ENCODE data around the gene PRCP. TPM values are rescaled to one million over a fixed set of nuclear protein-coding genes. Genes with fewer than 3 reads are reported as not detected.

PRCP gene
- total RNA-seq, 1 experiment from 2014 or later, result 51.5 TPM

DNA sequence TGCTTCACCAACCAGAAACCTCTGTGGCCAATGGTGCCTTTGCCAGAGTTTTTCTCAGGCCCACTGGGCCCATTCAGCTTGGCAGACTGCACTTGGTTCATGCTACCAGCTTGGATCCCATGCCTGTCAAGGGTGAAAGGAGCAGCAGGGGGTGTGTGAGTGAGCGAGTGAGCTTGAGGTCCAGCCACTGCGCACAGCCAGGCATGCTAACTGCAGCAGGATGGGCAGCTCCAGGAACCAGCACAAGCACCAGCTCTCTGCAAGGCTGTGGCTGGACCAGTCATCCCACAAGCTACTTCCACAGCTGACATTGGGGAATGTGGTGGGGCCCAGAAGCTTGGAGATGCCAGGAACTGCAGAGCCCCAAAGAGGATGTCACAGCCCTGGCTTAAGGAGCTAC, 42.1 kb upstream of the PRCP start:
- no peak; the same call in 1 of the 2 replicates for ATAC-seq
- H3K4me1 ChIP-seq (ENCODE audit: insufficient read depth, low read length), result no peaks in the 10 kb centered on the region
- ChIA-PET POLR2A (ENCODE audit: unreplicated experiment) (no interaction called here), CTCF (no interaction called here)
- no peak overlapping the region for H3K27ac ChIP-seq (ENCODE audit: low read length)
- no peak overlapping the region for H3K4me2 ChIP-seq (ENCODE audit: low read length)
- H3F3A ChIP-seq (ENCODE audit: low read length, unreplicated experiment), result no peaks in the 10 kb centered on the region
- no peaks in the 10 kb centered on the region for H3K79me2 ChIP-seq (ENCODE audit: low read length)
- no peaks in the 10 kb centered on the region for H3K27me3 ChIP-seq (ENCODE audit: low read length)
- no peak overlapping the region for H2AFZ ChIP-seq (ENCODE audit: low read length)
- H3K36me3 ChIP-seq (ENCODE audit: low read depth, low read length), result no peaks in the 10 kb centered on the region
- BruUV-seq (replicated peaks), result no TSS peak
- H3K4me3 ChIP-seq (ENCODE audit: low read length), result no peak overlapping the region
- H3K9me3 ChIP-seq (ENCODE audit: low read length), result no peaks in the 10 kb centered on the region
- H3K9me2 ChIP-seq (replicated peaks; ENCODE audit: low read length), result no peaks in the 10 kb centered on the region
- no peak for DNase-seq
- no peak overlapping the region for H3K9ac ChIP-seq (ENCODE audit: low read length)
- no peaks in the 10 kb centered on the region for H4K20me1 ChIP-seq (ENCODE audit: low read length)
- TF ChIP-seq EZH2phosphoT487 (IDR thresholded peaks at IDR 0.05; ENCODE audit: borderline replicate concordance, low read length) (no peak), EZH2 (IDR thresholded peaks at IDR 0.05; ENCODE audit: low read length, unreplicated experiment) (no peak)
- TF ChIP-seq, protein P1, sequence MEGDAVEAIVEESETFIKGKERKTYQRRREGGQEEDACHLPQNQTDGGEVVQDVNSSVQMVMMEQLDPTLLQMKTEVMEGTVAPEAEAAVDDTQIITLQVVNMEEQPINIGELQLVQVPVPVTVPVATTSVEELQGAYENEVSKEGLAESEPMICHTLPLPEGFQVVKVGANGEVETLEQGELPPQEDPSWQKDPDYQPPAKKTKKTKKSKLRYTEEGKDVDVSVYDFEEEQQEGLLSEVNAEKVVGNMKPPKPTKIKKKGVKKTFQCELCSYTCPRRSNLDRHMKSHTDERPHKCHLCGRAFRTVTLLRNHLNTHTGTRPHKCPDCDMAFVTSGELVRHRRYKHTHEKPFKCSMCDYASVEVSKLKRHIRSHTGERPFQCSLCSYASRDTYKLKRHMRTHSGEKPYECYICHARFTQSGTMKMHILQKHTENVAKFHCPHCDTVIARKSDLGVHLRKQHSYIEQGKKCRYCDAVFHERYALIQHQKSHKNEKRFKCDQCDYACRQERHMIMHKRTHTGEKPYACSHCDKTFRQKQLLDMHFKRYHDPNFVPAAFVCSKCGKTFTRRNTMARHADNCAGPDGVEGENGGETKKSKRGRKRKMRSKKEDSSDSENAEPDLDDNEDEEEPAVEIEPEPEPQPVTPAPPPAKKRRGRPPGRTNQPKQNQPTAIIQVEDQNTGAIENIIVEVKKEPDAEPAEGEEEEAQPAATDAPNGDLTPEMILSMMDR (conservative IDR thresholded peaks at IDR 0.05; ENCODE audit: low read depth, low read length), result no peak
- intact Hi-C loops (cut with micrococcal nuclease), result no loop called here

DNA sequence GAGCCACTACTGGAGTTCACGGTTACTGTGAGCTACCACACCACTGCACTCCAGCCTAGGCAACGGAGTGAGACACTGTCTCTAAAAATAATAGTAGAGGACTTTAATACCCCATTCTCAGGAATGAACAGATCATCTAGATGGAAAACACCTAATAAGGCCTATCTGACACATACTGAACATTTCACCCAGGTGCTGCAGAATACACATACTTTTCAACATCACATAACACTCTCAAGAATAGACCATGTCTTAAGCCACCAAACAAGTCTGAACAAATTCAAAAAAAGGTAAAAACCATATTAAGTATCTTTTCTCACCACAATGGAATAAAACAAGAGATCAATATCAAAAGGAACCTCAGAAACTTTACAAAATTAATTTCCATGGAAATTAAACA, 39.2 kb upstream of the PRCP start:
- Histone ChIP-seq H3K79me2 (ENCODE audit: low read length) (no peaks in the 10 kb centered on the region), H4K20me1 (ENCODE audit: low read length) (no peaks in the 10 kb centered on the region), H3K4me3 (ENCODE audit: low read length) (no peak overlapping the region), H3K9me3 (ENCODE audit: low read length) (no peaks in the 10 kb centered on the region), H3K9me2 (replicated peaks; ENCODE audit: low read length) (no peaks in the 10 kb centered on the region), H3F3A (ENCODE audit: low read length, unreplicated experiment) (no peaks in the 10 kb centered on the region), H3K27me3 (ENCODE audit: low read length) (no peaks in the 10 kb centered on the region), H3K36me3 (ENCODE audit: low read depth, low read length) (peaks cover 9% of the 10 kb centered on the region; the same call in 1 of the 2 replicates), H3K9ac (ENCODE audit: low read length) (no peak overlapping the region), H3K4me2 (ENCODE audit: low read length) (no peak overlapping the region), H3K27ac (ENCODE audit: low read length) (no peak overlapping the region), H3K4me1 (ENCODE audit: insufficient read depth, low read length) (peaks cover 11% of the 10 kb centered on the region), H2AFZ (ENCODE audit: low read length) (no peak overlapping the region)
- no peak for DNase-seq
- ChIA-PET CTCF (no interaction called here), POLR2A (ENCODE audit: unreplicated experiment) (no interaction called here)
- ATAC-seq, result no peak
- BruUV-seq (replicated peaks), result no TSS peak
- intact Hi-C loops (cut with micrococcal nuclease), result no loop called here
- no peak for TF ChIP-seq EZH2 (IDR thresholded peaks at IDR 0.05; ENCODE audit: low read length, unreplicated experiment)
- TF ChIP-seq, protein P1 (conservative IDR thresholded peaks at IDR 0.05; ENCODE audit: low read depth, low read length), result no peak
- no peak for TF ChIP-seq EZH2phosphoT487 (IDR thresholded peaks at IDR 0.05; ENCODE audit: borderline replicate concordance, low read length)

DNA sequence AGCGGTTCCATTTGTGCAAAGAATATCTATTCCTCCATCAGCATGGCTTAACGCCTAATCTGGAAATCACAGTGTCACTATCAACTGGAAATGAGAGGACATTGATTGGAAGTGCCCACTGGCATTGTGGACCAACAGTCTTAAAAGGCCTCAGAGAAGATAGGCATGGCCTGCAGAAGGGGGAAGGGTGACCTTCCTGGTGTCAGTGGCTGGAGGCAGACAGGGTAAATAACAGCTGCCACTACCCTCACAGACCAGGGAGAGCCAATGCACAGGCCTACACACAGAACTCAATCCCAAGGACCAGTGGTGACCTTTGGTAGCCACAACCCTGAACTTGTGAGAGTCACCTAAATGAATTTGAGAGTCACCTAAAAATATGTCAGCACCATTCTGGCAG, 37.3 kb upstream of the PRCP start:
- Histone ChIP-seq H3K9ac (ENCODE audit: low read length) (no peak overlapping the region), H3K27ac (ENCODE audit: low read length) (no peak overlapping the region), H3K4me1 (ENCODE audit: insufficient read depth, low read length) (peaks cover 11% of the 10 kb centered on the region), H3K27me3 (ENCODE audit: low read length) (no peaks in the 10 kb centered on the region), H3K4me2 (ENCODE audit: low read length) (no peak overlapping the region), H3F3A (ENCODE audit: low read length, unreplicated experiment) (no peaks in the 10 kb centered on the region), H3K79me2 (ENCODE audit: low read length) (no peaks in the 10 kb centered on the region), H3K9me2 (replicated peaks; ENCODE audit: low read length) (no peaks in the 10 kb centered on the region), H2AFZ (ENCODE audit: low read length) (no peak overlapping the region), H3K36me3 (ENCODE audit: low read depth, low read length) (peaks cover 26% of the 10 kb centered on the region), H3K9me3 (ENCODE audit: low read length) (no peaks in the 10 kb centered on the region), H4K20me1 (ENCODE audit: low read length) (no peaks in the 10 kb centered on the region), H3K4me3 (ENCODE audit: low read length) (no peak overlapping the region)
- ChIA-PET POLR2A (ENCODE audit: unreplicated experiment) (no interaction called here), CTCF (no interaction called here)
- TF ChIP-seq EZH2 (IDR thresholded peaks at IDR 0.05; ENCODE audit: low read length, unreplicated experiment), result no peak
- no peak for TF ChIP-seq EZH2phosphoT487 (IDR thresholded peaks at IDR 0.05; ENCODE audit: borderline replicate concordance, low read length)
- TF ChIP-seq, protein P1 (conservative IDR thresholded peaks at IDR 0.05; ENCODE audit: low read depth, low read length), result no peak
- DNase-seq (no peak), ATAC-seq (no peak)
- intact Hi-C loops (cut with micrococcal nuclease), result no loop called here
- no TSS peak for BruUV-seq (replicated peaks)

Data from PC-3 (cell line).